Nephron progenitor cell (in vitro differentiated cells): Measurements from ENCODE around the gene MPP1.

Source experiments
- DNase-seq: peaks from one replicate; pipeline ENCODE4 v3.0.0; 2021
- H3K27ac Mint-ChIP-seq: 2 replicates; pipeline ENCODE4 v1.8.0; 2021; ENCODE audit warnings: mild to moderate bottlenecking, moderate library complexity, mixed read lengths
- H3K27me3 Mint-ChIP-seq: 2 replicates; pipeline ENCODE4 v1.8.0; 2021; ENCODE audit warnings: mild to moderate bottlenecking, low read depth, mixed read lengths; ENCODE audit not compliant: poor library complexity
- H3K36me3 Mint-ChIP-seq: 2 replicates; pipeline ENCODE4 v1.8.0; 2021; ENCODE audit warnings: low read depth, mixed read lengths
- H3K4me1 Mint-ChIP-seq: 2 replicates; pipeline ENCODE4 v1.8.0; 2021; ENCODE audit warnings: mixed read lengths
- H3K4me3 Mint-ChIP-seq: 2 replicates; pipeline ENCODE4 v1.8.0; 2021; ENCODE audit warnings: mild to moderate bottlenecking, moderate library complexity, mixed read lengths
- H3K9me3 Mint-ChIP-seq: 2 replicates; pipeline ENCODE4 v1.8.0; 2021; ENCODE audit warnings: mild to moderate bottlenecking, moderate library complexity, mixed read lengths
- TF ChIP-seq, protein P1 (sequence below): fragments of 200-600 bp; sonication (generic); IDR thresholded peaks from 2 replicates; pipeline ENCODE4 v1.5.0; 2021; ENCODE audit warnings: antibody characterized with exemption

Gene MPP1

DNA sequence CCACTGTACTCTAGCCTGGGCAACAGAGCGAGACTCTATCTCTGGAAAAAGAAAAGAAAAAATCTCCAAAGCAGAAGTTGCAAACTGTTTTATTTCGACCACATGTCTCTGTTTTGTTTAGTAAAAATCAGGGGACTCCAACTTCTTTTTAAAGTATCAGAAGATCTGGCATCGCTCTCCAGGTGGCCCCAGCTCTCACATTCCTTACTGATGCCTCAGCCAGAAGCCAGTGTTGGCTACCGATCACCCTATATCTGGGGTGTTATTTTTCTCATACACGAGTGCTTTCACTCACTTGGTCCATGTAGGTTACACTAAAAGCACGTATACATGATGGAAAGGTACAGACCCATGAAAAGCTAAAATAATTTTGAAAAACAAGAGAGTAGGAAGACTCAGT is 8.3 kb downstream of the MPP1 start:
- peaks cover 23% of the 10 kb centered on the region for H3K4me1 Mint-ChIP-seq
- TF ChIP-seq, protein P1, sequence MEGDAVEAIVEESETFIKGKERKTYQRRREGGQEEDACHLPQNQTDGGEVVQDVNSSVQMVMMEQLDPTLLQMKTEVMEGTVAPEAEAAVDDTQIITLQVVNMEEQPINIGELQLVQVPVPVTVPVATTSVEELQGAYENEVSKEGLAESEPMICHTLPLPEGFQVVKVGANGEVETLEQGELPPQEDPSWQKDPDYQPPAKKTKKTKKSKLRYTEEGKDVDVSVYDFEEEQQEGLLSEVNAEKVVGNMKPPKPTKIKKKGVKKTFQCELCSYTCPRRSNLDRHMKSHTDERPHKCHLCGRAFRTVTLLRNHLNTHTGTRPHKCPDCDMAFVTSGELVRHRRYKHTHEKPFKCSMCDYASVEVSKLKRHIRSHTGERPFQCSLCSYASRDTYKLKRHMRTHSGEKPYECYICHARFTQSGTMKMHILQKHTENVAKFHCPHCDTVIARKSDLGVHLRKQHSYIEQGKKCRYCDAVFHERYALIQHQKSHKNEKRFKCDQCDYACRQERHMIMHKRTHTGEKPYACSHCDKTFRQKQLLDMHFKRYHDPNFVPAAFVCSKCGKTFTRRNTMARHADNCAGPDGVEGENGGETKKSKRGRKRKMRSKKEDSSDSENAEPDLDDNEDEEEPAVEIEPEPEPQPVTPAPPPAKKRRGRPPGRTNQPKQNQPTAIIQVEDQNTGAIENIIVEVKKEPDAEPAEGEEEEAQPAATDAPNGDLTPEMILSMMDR = no peak
- no peak for DNase-seq
- H3K4me3 Mint-ChIP-seq = no peak overlapping the region
- H3K27ac Mint-ChIP-seq = no peak overlapping the region
- no peaks in the 10 kb centered on the region for H3K36me3 Mint-ChIP-seq
- H3K27me3 Mint-ChIP-seq = no peaks in the 10 kb centered on the region
- H3K9me3 Mint-ChIP-seq = peaks cover 55% of the 10 kb centered on the region

DNA sequence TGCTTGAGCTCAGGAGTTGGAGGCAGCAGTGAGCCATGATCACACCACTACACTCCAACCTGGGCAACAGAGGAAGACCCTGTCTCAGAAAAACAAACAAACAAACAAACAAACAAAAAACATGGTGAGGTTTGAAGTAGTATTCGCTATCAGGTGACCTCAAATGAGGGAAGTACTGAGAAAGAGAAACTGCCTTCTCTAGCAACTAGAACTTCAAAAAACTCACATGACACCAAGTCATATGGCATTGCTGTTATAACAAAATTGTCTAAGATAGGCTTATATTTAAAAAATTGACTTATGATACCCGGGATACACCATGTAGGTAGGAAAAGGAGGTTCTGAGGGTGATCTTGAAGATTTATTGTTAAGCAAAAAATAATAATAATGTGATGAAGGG is 10.3 kb downstream of the MPP1 start:
- no peak overlapping the region for H3K27ac Mint-ChIP-seq
- no peak for DNase-seq
- TF ChIP-seq, protein P1 = no peak
- peaks cover 10% of the 10 kb centered on the region for H3K4me1 Mint-ChIP-seq
- H3K27me3 Mint-ChIP-seq = no peaks in the 10 kb centered on the region
- no peak overlapping the region for H3K4me3 Mint-ChIP-seq
- peaks cover 4% of the 10 kb centered on the region for H3K36me3 Mint-ChIP-seq
- H3K9me3 Mint-ChIP-seq = peaks cover 56% of the 10 kb centered on the region

DNA sequence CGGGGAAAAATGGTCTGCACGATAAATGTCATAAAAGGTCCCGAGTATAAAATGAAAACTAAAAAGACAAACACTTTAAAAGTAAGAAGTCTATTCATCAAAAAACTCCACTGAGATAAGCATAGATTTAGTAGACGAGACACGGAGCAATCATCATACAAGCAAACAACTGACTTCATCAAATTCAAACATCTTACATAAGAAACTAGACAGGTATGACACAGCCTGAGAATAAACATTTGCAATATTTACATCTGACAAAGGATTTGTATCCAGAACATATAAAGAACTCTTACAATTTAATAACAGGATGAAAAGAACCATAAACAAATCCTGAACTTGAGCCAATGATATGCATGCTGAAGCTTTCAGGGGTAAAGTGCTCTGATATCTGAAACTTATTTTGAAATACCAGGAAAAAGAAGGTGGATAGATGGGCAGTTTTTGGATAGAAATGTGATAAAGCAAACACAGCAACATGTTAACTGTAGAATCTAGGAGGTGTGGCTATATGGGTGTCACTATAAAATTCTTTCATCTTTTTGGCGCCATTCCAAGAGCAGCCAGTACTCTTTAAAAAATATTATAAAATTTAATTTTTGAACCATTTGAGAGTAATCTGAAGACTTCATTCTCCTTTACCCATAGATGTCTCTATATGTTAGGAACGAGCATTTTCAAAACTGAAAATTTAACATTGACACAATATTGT is 12.0 kb downstream of the MPP1 start:
- H3K9me3 Mint-ChIP-seq = peaks cover 51% of the 10 kb centered on the region
- H3K27me3 Mint-ChIP-seq = no peaks in the 10 kb centered on the region
- no peaks in the 10 kb centered on the region for H3K4me1 Mint-ChIP-seq
- H3K27ac Mint-ChIP-seq = no peak overlapping the region
- DNase-seq = no peak
- TF ChIP-seq, protein P1 = no peak
- no peak overlapping the region for H3K4me3 Mint-ChIP-seq
- H3K36me3 Mint-ChIP-seq = peaks cover 9% of the 10 kb centered on the region

DNA sequence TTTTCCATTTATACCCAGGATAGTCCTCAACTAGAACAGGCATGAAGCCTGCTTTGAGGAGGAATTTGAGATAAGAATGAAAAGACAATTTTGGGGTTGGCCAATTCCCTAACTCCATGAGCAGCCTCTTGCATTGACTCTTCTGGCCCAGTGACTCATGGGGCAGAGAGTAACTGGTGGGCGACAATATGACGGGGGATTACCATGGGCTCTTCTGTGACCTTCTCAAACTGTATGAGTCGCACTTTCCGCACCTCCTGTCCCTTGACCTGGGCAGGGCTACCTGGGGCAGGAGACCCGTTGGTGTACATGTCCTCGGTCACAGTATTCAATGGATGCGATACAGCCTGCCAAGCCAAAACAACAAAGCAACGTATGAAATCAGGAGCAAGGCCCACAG is 13.3 kb downstream of the MPP1 start:
- H3K27me3 Mint-ChIP-seq = peaks cover 3% of the 10 kb centered on the region

DNA sequence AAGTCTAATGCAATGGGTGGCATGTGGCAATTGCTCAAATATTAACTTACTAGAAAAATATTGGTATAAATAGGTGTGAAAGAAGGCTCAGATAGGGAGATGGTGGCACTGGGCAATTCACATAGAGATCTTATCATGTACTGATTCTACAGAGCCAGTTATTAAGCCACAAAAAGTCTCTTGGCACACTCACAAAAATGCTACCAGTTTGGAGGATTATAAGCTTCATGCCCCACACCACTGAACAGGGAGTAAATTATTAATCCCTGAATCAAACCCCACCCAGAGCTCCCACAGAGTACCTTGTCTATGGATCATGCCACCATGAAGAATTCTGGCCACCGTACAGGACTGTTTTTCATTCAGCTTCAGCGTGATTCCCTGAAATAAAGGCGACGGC is 13.8 kb downstream of the MPP1 start:
- H3K9me3 Mint-ChIP-seq = peaks cover 42% of the 10 kb centered on the region
- TF ChIP-seq, protein P1 = no peak
- no peak overlapping the region for H3K4me3 Mint-ChIP-seq
- H3K27me3 Mint-ChIP-seq = peaks cover 4% of the 10 kb centered on the region
- H3K4me1 Mint-ChIP-seq = no peaks in the 10 kb centered on the region
- no peak for DNase-seq
- no peak overlapping the region for H3K27ac Mint-ChIP-seq
- H3K36me3 Mint-ChIP-seq = peaks cover 14% of the 10 kb centered on the region

More for the DNA sequence above, 13.3 kb downstream of the MPP1 start:
- peaks cover 43% of the 10 kb centered on the region for H3K9me3 Mint-ChIP-seq
- no peak overlapping the region for H3K4me3 Mint-ChIP-seq
- H3K27ac Mint-ChIP-seq = no peak overlapping the region
- no peak for DNase-seq
- no peaks in the 10 kb centered on the region for H3K4me1 Mint-ChIP-seq
- TF ChIP-seq, protein P1 = no peak
- H3K36me3 Mint-ChIP-seq = peaks cover 12% of the 10 kb centered on the region

DNA sequence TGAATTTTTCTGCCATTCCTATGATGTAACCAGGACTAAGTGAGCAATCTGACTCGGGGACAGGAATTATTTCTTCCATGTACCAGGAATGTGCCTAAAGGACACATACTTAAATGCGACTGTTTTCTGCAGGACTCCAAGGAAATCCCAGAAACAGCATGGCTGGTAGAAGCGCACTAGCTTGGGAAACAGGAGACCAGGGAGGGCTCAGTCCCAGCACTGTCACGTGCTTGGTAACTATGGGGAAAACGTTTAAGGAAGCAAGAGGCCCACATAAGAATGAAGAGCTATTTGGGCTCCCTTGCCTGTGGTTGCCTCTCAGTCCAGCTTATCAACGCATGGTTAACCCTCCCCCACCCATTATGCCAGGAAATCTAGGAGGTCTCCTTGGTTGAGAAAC is 19.6 kb downstream of the MPP1 start:
- Mint-ChIP-seq H3K36me3 (peaks cover 30% of the 10 kb centered on the region), H3K4me1 (no peaks in the 10 kb centered on the region), H3K27ac (no peak overlapping the region), H3K4me3 (no peak overlapping the region), H3K27me3 (peaks cover 4% of the 10 kb centered on the region), H3K9me3 (peaks cover 56% of the 10 kb centered on the region)
- DNase-seq = no peak
- TF ChIP-seq, protein P1 = no peak
